ENCODE data around the gene ALS2CL.
"Not testable (repeated sequence)": the region's sequence is repeated elsewhere in the genome, so short reads cannot be mapped to it uniquely, and the experiment has no call there.

Gene ALS2CL

GRCh38 chr3:46693038-46693891 is at the start of gene ALS2CL:
Gene ALS2CL (minus strand): TSS chr3:46693679. CDS start chr3:46689440, 4,239 bp downstream.
- DNase-seq = peak; percentile 67

- DNase-seq = no peak
These were observed 49.6 kb upstream of the ALS2CL start for GRCh38 chr3:46742992-46743585.

GRCh38 chr3:46739565-46739964 is 46.1 kb upstream of the ALS2CL start:
- not testable (repeated sequence) for DNase-seq

- DNase-seq = no peak
These were observed 43.9 kb upstream of the ALS2CL start for GRCh38 chr3:46737329-46737731.

GRCh38 chr3:46736006-46736872 is 42.8 kb upstream of the ALS2CL start:
- no peak for DNase-seq

- no peak for DNase-seq
These were observed 41.3 kb upstream of the ALS2CL start for GRCh38 chr3:46734773-46735172.

GRCh38 chr3:46733026-46733800 is 39.7 kb upstream of the ALS2CL start:
- DNase-seq = no peak

- DNase-seq = no peak
These were observed 38.3 kb upstream of the ALS2CL start for GRCh38 chr3:46731795-46732194.

- no peak for DNase-seq
These were observed 37.3 kb upstream of the ALS2CL start for GRCh38 chr3:46730819-46731218.

GRCh38 chr3:46729038-46729437 is 35.6 kb upstream of the ALS2CL start:
- DNase-seq = no peak

- no peak for DNase-seq
These were observed 32.3 kb upstream of the ALS2CL start for GRCh38 chr3:46725621-46726314.

- DNase-seq = no peak
These were observed 30.9 kb upstream of the ALS2CL start for GRCh38 chr3:46724424-46724823.

GRCh38 chr3:46722443-46722842 is 29.0 kb upstream of the ALS2CL start:
- no peak for DNase-seq

GRCh38 chr3:46721009-46721408 is 27.5 kb upstream of the ALS2CL start:
- no peak for DNase-seq

- no peak for DNase-seq
These were observed 26.3 kb upstream of the ALS2CL start for GRCh38 chr3:46719735-46720271.

- no peak for DNase-seq
These were observed 25.6 kb upstream of the ALS2CL start for GRCh38 chr3:46719044-46719565.

- peak; percentile 33 for DNase-seq
These were observed 24.2 kb upstream of the ALS2CL start, which contains the start of gene PRSS50 for GRCh38 chr3:46717447-46718231. Gene PRSS50 (minus strand): TSS chr3:46717869. CDS start chr3:46717824, 45 bp downstream.

GRCh38 chr3:46716461-46717441 is 23.3 kb upstream of the ALS2CL start:
- DNase-seq = no peak

GRCh38 chr3:46715507-46716175 is 22.2 kb upstream of the ALS2CL start:
- no peak for DNase-seq
